Measurements from ENCODE around the gene RAB6B. TPM values are rescaled to one million over a fixed set of nuclear protein-coding genes. Genes with fewer than 3 reads are reported as not detected.

Gene RAB6B
- total RNA-seq, 4 donors from 2014 or later, result 0.53 to 1.2 (median 0.81) TPM

GRCh38 chr3:133941415-133941821, 45.7 kb upstream of the RAB6B start:
- no peaks in the 10 kb centered on the region for H3K27me3 ChIP-seq
- peaks cover 0 to 21% (median 0%) of the 10 kb centered on the region in 4 donors for H3K4me1 ChIP-seq
- no peaks in the 10 kb centered on the region for H3K9me3 ChIP-seq
- no peak overlapping the region for H3K4me3 ChIP-seq
- no peaks in the 10 kb centered on the region for H3K36me3 ChIP-seq
- TF ChIP-seq POLR2A (IDR thresholded peaks at IDR 0.05), result no peak
- TF ChIP-seq CTCF (IDR thresholded peaks at IDR 0.05), result no peak
- no peak overlapping the region for H3K27ac ChIP-seq
- peak in 1 of 3 donors; percentile 36 for DNase-seq

GRCh38 chr3:133940536-133940935, 44.9 kb upstream of the RAB6B start:
- Histone ChIP-seq H3K4me3 (no peak overlapping the region), H3K9me3 (no peaks in the 10 kb centered on the region), H3K4me1 (peaks cover 0 to 21% (median 0%) of the 10 kb centered on the region in 4 donors), H3K36me3 (no peaks in the 10 kb centered on the region), H3K27ac (no peak overlapping the region), H3K27me3 (no peaks in the 10 kb centered on the region)
- peak in 1 of 3 donors; percentile 15 for DNase-seq
- TF ChIP-seq CTCF (IDR thresholded peaks at IDR 0.05) (no peak), POLR2A (IDR thresholded peaks at IDR 0.05) (no peak)

- Histone ChIP-seq H3K9me3 (no peaks in the 10 kb centered on the region), H3K27ac (no peak overlapping the region), H3K4me1 (peaks cover 0 to 24% (median 0%) of the 10 kb centered on the region in 4 donors), H3K36me3 (no peaks in the 10 kb centered on the region), H3K27me3 (no peaks in the 10 kb centered on the region), H3K4me3 (no peak overlapping the region)
- peak in 1 of 3 donors; percentile 24 for DNase-seq
- TF ChIP-seq CTCF (IDR thresholded peaks at IDR 0.05) (no peak), POLR2A (IDR thresholded peaks at IDR 0.05) (no peak)
Observed at GRCh38 chr3:133939463-133939835, 43.8 kb upstream of the RAB6B start.

GRCh38 chr3:133938770-133939462, 43.2 kb upstream of the RAB6B start:
- Histone ChIP-seq H3K4me1 (peaks cover 0 to 18% (median 2%) of the 10 kb centered on the region in 4 donors), H3K27me3 (no peaks in the 10 kb centered on the region), H3K9me3 (no peaks in the 10 kb centered on the region), H3K27ac (no peak overlapping the region), H3K4me3 (no peak overlapping the region), H3K36me3 (no peaks in the 10 kb centered on the region)
- TF ChIP-seq CTCF (IDR thresholded peaks at IDR 0.05) (no peak), POLR2A (IDR thresholded peaks at IDR 0.05) (no peak)
- peak in 1 of 3 donors; percentile 3 for DNase-seq

GRCh38 chr3:133937756-133938601, 42.3 kb upstream of the RAB6B start:
- Histone ChIP-seq H3K27me3 (no peaks in the 10 kb centered on the region), H3K4me1 (peaks cover 0 to 10% (median 2%) of the 10 kb centered on the region in 4 donors), H3K27ac (no peak overlapping the region), H3K36me3 (no peaks in the 10 kb centered on the region), H3K4me3 (no peak overlapping the region), H3K9me3 (no peaks in the 10 kb centered on the region)
- peak in 1 of 3 donors; percentile 29 for DNase-seq
- TF ChIP-seq CTCF (IDR thresholded peaks at IDR 0.05) (no peak), POLR2A (IDR thresholded peaks at IDR 0.05) (no peak)
